Inferior parietal cortex (tissue), 1 donor: ENCODE results near the gene ZCCHC8.

Source experiments
- DNase-seq: peaks from one replicate; pipeline ENCODE4 v3.0.0-alpha.2; 2016; ENCODE audit errors: extremely low spot score

ZCCHC8 gene

DNA sequence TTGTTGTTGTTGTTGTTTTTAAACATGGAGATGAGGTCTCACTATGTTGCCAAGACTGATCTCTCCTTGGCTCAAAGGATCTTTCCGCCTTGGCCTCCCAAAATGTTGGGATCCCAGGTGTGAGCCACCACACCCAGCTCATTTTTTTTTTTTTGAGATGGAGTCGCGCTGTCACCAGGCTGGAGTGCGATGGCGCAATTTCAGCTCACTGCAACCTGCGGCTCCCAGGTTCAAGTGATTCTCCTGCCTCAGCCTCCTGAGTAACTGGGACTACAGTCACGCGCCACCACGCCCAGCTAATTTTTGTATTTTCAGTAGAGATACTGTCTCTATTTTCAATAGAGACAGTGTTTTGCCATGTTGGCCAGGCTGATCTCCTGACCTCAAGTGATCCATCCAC is 73.3 kb downstream of the ZCCHC8 start:
- DNase-seq: no peak

- DNase-seq: no peak
Measured at GRCh38 chr12:122423258-122424165, 77.2 kb downstream of the ZCCHC8 start.

DNA sequence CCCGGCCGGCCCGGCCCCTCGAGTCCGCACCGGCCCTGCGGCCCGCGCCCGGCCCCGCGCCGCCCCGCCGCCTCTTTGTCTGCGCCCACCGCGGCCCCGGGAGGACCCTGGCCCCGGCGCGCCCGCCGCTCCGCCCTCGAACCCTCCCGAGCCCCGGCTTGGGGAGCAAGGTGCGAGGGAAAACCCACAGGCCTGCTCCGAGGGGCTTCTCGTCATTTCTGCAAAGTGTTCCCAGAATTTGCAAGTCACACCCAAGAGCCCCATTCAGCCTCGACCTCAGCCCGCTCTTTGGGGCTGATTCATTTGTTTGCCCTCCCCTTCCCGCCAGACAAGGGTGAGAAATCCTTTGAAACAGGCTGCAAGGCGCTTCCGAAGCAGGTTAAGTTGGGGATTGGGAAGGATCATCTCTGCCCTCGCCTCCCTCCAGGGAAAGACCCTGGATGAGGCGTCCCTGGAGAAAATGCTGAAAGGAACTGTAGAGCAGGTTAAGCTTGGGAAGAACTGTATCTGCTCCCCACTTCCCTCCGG is 77.9 kb downstream of the ZCCHC8 start:
- no peak for DNase-seq

- DNase-seq: no peak
Measured at GRCh38 chr12:122421821-122422729, 78.7 kb downstream of the ZCCHC8 start, which contains the start of gene CLIP1. TSS of gene CLIP1 (minus strand) at chr12:122422669. CDS start at chr12:122380452, 42,217 bp downstream.
